CD4-positive, alpha-beta T cell (primary cell): ENCODE results near the gene CFI. TPM values are rescaled to one million over a fixed set of nuclear protein-coding genes. Genes with fewer than 3 reads are reported as not detected.

Experiments
- ATAC-seq: fragments of 200-7000 bp; cut with Tn5 transposase; one replicate; pipeline ENCODE4 v1.10.0; 2022; ENCODE audit warnings: mild to moderate bottlenecking; ENCODE audit not compliant: poor library complexity
- CTCF ChIA-PET: fragments of 350-600 bp; sonication (Branson Sonifier 250); formaldehyde crosslinking; loops from one replicate; lab custom pipeline; 2021; ENCODE audit warnings: antibody characterized with exemption, inconsistent platforms; lab: Charles Lee
- POLR2A ChIA-PET: fragments of 350-600 bp; sonication (Branson Sonifier 250); formaldehyde crosslinking; loops from one replicate; lab custom pipeline; 2021; ENCODE audit warnings: antibody characterized with exemption, inconsistent platforms; lab: Charles Lee
- DNase-seq, 14 experiments: peaks; one replicate each; pipeline ENCODE4 v3.0.0-alpha.2; 2013 to 2020; ENCODE audit warnings: mixed read lengths in 2 of 14
- H3K27ac ChIP-seq, 2 donors: one replicate each; pipeline versions ENCODE4 v1.5.1 to v1.7.0; 2013; ENCODE audit warnings: low read length in 2 of 2, low read depth in 1 of 2, mild to moderate bottlenecking in 1 of 2
- H3K27me3 ChIP-seq, 2 experiments: 1 replicate in 1 of 2; 2 replicates in 1 of 2; pipeline versions ENCODE4 v1.6.1 to v1.7.0; 2013; ENCODE audit warnings: low read length in 2 of 2, control low read depth in 1 of 2, mild to moderate bottlenecking in 1 of 2, moderate library complexity in 1 of 2; ENCODE audit not compliant: insufficient read depth in 2 of 2, control insufficient read depth in 1 of 2
- H3K36me3 ChIP-seq: one replicate; pipeline ENCODE4 v1.6.1; 2013; ENCODE audit warnings: low read length, control low read depth; ENCODE audit not compliant: insufficient read depth
- H3K4me1 ChIP-seq: one replicate; pipeline ENCODE4 v1.6.1; 2013; ENCODE audit warnings: low read length, control low read depth; ENCODE audit not compliant: insufficient read depth
- H3K4me3 ChIP-seq: one replicate; pipeline ENCODE4 v1.5.1; 2013; ENCODE audit warnings: mild to moderate bottlenecking, low read length, moderate library complexity
- H3K9me3 ChIP-seq, 2 experiments: 1 replicate in 1 of 2; 2 replicates in 1 of 2; pipeline versions ENCODE4 v1.6.1 to v1.7.0; 2013; ENCODE audit warnings: low read length in 2 of 2, mild to moderate bottlenecking in 2 of 2, control low read depth in 1 of 2, moderate library complexity in 1 of 2; ENCODE audit not compliant: control insufficient read depth in 1 of 2, insufficient read depth in 1 of 2
- H3K27ac Mint-ChIP-seq: one replicate; pipeline ENCODE4 v1.8.0; 2020; ENCODE audit warnings: mixed read lengths
- H3K27me3 Mint-ChIP-seq: one replicate; pipeline ENCODE4 v1.8.0; 2021; ENCODE audit warnings: mixed read lengths
- H3K36me3 Mint-ChIP-seq: one replicate; pipeline ENCODE4 v1.8.0; 2021; ENCODE audit warnings: low read depth, mixed read lengths
- H3K4me1 Mint-ChIP-seq: one replicate; pipeline ENCODE4 v1.8.0; 2021; ENCODE audit warnings: low read depth, mixed read lengths
- H3K4me3 Mint-ChIP-seq: one replicate; pipeline ENCODE4 v1.8.0; 2020; ENCODE audit warnings: mild to moderate bottlenecking, mixed read lengths
- H3K9me3 Mint-ChIP-seq: one replicate; pipeline ENCODE4 v1.8.0; 2020; ENCODE audit warnings: mixed read lengths
- intact Hi-C, 2 experiments: fragments of 100-400 bp; cut with DNase I in 1 of 2; cut with micrococcal nuclease in 1 of 2; formaldehyde crosslinking; loops; one replicate each; pipeline versions ENCODE4 v1.15.1 to v1.9.0; 2023 to 2025; cut with DNase I, micrococcal nuclease
- total RNA-seq, 174 experiments: library from RNA in 2 of 174; stranded (reverse) in 2 of 174; gene quantifications; one replicate each; pipeline ENCODE4 v1.2.3 and lab custom pipeline; 2021 to 2026
- TF ChIP-seq, protein P1 (sequence below): fragments of 200-600 bp; IDR thresholded peaks from one replicate; pipeline ENCODE4 v1.8.0; 2022; ENCODE audit warnings: antibody characterized with exemption, mild to moderate bottlenecking

Gene CFI
- total RNA-seq, 2 experiments from 2014 or later: not detected

DNA sequence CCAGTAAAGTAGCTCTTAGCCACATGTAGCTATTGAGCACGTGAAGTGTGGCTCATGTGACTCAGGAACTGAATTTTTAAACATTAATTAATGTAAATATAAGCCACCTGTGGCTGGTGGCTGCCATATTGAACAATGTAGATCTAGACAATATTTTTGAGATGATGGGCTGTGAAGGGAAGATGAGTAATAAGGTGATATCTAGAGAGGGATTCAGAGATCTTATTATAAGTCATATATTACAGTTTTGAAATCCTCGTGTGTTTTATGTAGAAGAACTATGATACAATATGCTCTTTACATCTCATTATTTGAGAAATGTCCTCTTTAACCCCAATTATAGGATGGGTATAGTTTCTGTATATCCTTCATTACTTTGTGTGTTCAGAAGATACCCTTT is 19.4 kb upstream of the CFI start:
- H3K27me3 ChIP-seq: no peaks in the 10 kb centered on the region
- TF ChIP-seq, protein P1, sequence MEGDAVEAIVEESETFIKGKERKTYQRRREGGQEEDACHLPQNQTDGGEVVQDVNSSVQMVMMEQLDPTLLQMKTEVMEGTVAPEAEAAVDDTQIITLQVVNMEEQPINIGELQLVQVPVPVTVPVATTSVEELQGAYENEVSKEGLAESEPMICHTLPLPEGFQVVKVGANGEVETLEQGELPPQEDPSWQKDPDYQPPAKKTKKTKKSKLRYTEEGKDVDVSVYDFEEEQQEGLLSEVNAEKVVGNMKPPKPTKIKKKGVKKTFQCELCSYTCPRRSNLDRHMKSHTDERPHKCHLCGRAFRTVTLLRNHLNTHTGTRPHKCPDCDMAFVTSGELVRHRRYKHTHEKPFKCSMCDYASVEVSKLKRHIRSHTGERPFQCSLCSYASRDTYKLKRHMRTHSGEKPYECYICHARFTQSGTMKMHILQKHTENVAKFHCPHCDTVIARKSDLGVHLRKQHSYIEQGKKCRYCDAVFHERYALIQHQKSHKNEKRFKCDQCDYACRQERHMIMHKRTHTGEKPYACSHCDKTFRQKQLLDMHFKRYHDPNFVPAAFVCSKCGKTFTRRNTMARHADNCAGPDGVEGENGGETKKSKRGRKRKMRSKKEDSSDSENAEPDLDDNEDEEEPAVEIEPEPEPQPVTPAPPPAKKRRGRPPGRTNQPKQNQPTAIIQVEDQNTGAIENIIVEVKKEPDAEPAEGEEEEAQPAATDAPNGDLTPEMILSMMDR: no peak
- no peak overlapping the region for H3K4me3 ChIP-seq
- no peak for ATAC-seq
- POLR2A ChIA-PET: no interaction called here
- H3K9me3 ChIP-seq: no peaks in the 10 kb centered on the region
- Mint-ChIP-seq H3K36me3 (peaks cover 83% of the 10 kb centered on the region), H3K4me3 (no peak overlapping the region), H3K4me1 (peaks cover 24% of the 10 kb centered on the region), H3K9me3 (no peaks in the 10 kb centered on the region), H3K27ac (peak overlapping the region; percentile 16), H3K27me3 (no peaks in the 10 kb centered on the region)
- intact Hi-C loops: no loop called here
- H3K4me1 ChIP-seq: peaks cover 5% of the 10 kb centered on the region
- H3K36me3 ChIP-seq: peaks cover 72% of the 10 kb centered on the region
- CTCF ChIA-PET: no interaction called here
- no peak for DNase-seq
- H3K27ac ChIP-seq: no peak overlapping the region

DNA sequence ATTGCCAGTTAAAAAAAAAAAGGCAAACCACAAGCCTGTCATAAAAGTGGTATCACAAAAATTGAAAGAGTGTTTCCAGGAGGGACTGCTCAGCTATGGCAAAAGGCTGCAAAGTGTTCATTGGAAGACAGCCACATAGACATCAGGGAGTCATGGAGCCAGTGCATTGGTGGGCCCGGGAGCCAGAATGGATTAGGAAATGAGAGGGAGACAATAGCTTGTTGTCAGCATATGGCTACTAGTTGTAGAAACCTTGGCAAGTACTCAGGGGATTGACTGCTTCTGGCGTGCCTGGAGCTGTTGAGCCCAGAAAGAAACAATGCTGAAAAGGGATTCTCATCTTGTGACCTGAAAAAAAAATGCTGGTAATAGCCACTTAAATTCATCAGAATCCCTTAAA is 18.8 kb upstream of the CFI start:
- ChIA-PET CTCF (no interaction called here), POLR2A (no interaction called here)
- H3K4me3 ChIP-seq: no peak overlapping the region
- peaks cover 70% of the 10 kb centered on the region for H3K36me3 ChIP-seq
- no peaks in the 10 kb centered on the region for H3K27me3 Mint-ChIP-seq
- peaks cover 11% of the 10 kb centered on the region for H3K4me1 ChIP-seq
- no peak overlapping the region for H3K27ac ChIP-seq
- DNase-seq (no peak), ATAC-seq (no peak)
- H3K9me3 Mint-ChIP-seq: no peaks in the 10 kb centered on the region
- peaks cover 88% of the 10 kb centered on the region for H3K36me3 Mint-ChIP-seq
- H3K27me3 ChIP-seq: no peaks in the 10 kb centered on the region
- peak overlapping the region; percentile 16 for H3K27ac Mint-ChIP-seq
- H3K9me3 ChIP-seq: no peaks in the 10 kb centered on the region
- peaks cover 30% of the 10 kb centered on the region for H3K4me1 Mint-ChIP-seq
- H3K4me3 Mint-ChIP-seq: no peak overlapping the region
- intact Hi-C loops: no loop called here
- TF ChIP-seq, protein P1: no peak

DNA sequence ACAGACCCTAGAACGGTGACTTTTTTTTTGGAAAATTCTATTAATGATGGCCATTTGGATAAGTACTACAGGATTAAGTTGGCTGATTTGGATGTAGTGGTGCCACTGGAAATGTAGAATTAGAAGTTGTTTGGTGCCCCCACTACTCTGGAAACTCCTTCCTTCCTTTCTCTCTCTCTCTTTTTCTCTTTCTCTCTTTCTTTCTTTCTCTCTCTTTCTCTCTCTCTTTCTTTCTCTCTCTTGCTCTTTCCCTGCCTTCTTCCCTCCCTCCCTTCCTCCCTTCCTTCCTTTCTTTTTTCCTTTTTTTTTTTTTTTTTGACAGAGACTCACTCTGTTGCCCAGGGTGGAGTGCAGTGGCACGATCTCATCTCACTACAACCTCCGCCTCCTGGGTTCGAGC is 16.5 kb upstream of the CFI start:
- ATAC-seq (no peak), DNase-seq (no peak)
- TF ChIP-seq, protein P1: no peak
- Histone ChIP-seq H3K4me1 (peaks cover 18% of the 10 kb centered on the region), H3K36me3 (peaks cover 48% of the 10 kb centered on the region), H3K9me3 (no peaks in the 10 kb centered on the region), H3K4me3 (no peak overlapping the region), H3K27ac (no peak overlapping the region), H3K27me3 (no peaks in the 10 kb centered on the region)
- Mint-ChIP-seq H3K9me3 (no peaks in the 10 kb centered on the region), H3K4me3 (peak overlapping the region; percentile 55), H3K27ac (no peak overlapping the region), H3K4me1 (peaks cover 42% of the 10 kb centered on the region), H3K36me3 (peaks cover 84% of the 10 kb centered on the region), H3K27me3 (no peaks in the 10 kb centered on the region)
- POLR2A ChIA-PET: no interaction called here
- intact Hi-C loops: loop anchor here in 1 of 2 experiments (10.0 kb wide), 4 partner anchors 113 to 1193 kb away; partner anchors contain the start of genes CASP6, ELOVL6, OSTC and RPL34
- CTCF ChIA-PET: interaction anchor here (1.2 kb wide), 1 partner anchor 385 kb away, joined by 6 read pairs; the partner anchor contains the start of gene SEC24B
